Vagina (tissue), 2 donors: ENCODE measurements around the gene GAMT. TPM values are rescaled to one million over a fixed set of nuclear protein-coding genes. Genes with fewer than 3 reads are reported as not detected.

Experiments
- DNase-seq, 2 donors: peaks; one replicate each; pipeline ENCODE4 v3.0.0-alpha.2; 2017; ENCODE audit errors: extremely low spot score in 2 of 2
- H3K27ac ChIP-seq: fragments of 200-600 bp; sonication (generic); one replicate; pipeline ENCODE4 v1.5.1; 2019
- H3K27me3 ChIP-seq: fragments of 200-600 bp; sonication (generic); one replicate; pipeline ENCODE4 v1.5.1; 2019
- H3K36me3 ChIP-seq, 2 donors: fragments of 200-600 bp; sonication (generic); one replicate each; pipeline ENCODE4 v1.5.1; 2017 to 2019
- H3K4me1 ChIP-seq: fragments of 200-600 bp; sonication (generic); one replicate; pipeline ENCODE4 v1.5.1; 2019
- H3K4me3 ChIP-seq, 2 donors: fragments of 200-600 bp; sonication (generic); 1 replicate in 1 of 2; 2 replicates in 1 of 2; pipeline ENCODE4 v1.5.1; 2016 to 2019
- H3K9me3 ChIP-seq: fragments of 200-600 bp; sonication (generic); one replicate; pipeline ENCODE4 v1.5.1; 2019
- POLR2A ChIP-seq, 2 donors: fragments of 450-650 bp; IDR thresholded peaks; one replicate each; pipeline ENCODE4 v1.6.1; 2017; ENCODE audit warnings: antibody characterized with exemption in 2 of 2, mild to moderate bottlenecking in 2 of 2, moderate library complexity in 2 of 2
- POLR2AphosphoS5 ChIP-seq, 2 donors: sonication (generic); formaldehyde crosslinking; IDR thresholded peaks; one replicate each; pipeline ENCODE4 v1.9.0; 2017; ENCODE audit warnings: antibody characterized with exemption in 2 of 2, mild to moderate bottlenecking in 2 of 2, low read depth in 1 of 2; ENCODE audit not compliant: insufficient read depth in 1 of 2
- intact Hi-C: fragments of 100-400 bp; cut with DNase I; formaldehyde crosslinking; loops from one replicate; pipeline ENCODE4 v1.15.1; 2023
- total RNA-seq: library from RNA; depleted of rRNA; stranded (reverse); fragments of >200 nt; gene quantifications from one replicate; pipeline ENCODE4 v1.2.3, GENCODE V29; 2016
- TF ChIP-seq, protein P1 (sequence below), 3 experiments: fragments of 450-650 bp in 2 of 3; fragments of 200-600 bp in 1 of 3; sonication (generic) in 1 of 3; IDR thresholded peaks; one replicate each; pipeline ENCODE4 v1.5.1; 2017 to 2019; ENCODE audit warnings: antibody characterized with exemption in 3 of 3, mild to moderate bottlenecking in 2 of 3, moderate library complexity in 2 of 3

Gene GAMT
- total RNA-seq, 1 donor from 2014 or later: 29.0 TPM

DNA sequence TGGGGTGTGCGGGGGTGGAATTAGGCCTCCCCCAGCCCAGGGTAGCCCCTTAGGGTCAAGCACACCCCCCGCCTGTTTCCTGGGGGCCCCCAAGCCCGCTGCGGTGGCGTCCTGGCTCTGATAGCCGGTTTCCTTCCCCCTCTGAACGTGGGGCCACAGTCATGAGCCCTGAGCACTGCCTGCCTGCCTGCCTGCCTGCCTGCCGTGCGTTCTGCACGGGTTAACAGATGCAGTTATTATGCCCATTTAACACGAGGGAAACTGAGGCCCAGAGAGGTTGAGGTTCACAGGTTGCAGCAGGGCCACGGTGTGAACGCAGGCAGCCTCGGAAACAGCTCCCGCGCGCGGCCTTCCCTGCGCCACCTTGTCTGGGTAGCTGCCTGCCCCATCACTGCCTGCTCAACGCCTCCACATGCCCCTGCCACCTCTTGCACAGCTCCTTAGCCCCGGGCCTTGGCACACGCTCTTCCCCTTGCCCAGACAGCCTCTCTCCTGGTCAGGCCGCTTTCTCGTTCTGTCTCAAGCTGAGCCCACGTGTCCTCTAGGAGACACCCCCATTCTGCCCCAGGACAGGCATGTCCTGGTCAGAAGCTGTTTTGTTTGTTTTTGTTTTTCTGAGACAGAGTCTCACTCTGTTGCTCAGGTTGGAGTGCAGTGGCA is 1.2 kb upstream of the GAMT start:
- H3K27me3 ChIP-seq: no peaks in the 10 kb centered on the region
- no peak overlapping the region for H3K27ac ChIP-seq
- intact Hi-C loops: no loop called here
- H3K9me3 ChIP-seq: no peaks in the 10 kb centered on the region
- no peak for TF ChIP-seq POLR2A (IDR thresholded peaks at IDR 0.05)
- TF ChIP-seq, protein P1, sequence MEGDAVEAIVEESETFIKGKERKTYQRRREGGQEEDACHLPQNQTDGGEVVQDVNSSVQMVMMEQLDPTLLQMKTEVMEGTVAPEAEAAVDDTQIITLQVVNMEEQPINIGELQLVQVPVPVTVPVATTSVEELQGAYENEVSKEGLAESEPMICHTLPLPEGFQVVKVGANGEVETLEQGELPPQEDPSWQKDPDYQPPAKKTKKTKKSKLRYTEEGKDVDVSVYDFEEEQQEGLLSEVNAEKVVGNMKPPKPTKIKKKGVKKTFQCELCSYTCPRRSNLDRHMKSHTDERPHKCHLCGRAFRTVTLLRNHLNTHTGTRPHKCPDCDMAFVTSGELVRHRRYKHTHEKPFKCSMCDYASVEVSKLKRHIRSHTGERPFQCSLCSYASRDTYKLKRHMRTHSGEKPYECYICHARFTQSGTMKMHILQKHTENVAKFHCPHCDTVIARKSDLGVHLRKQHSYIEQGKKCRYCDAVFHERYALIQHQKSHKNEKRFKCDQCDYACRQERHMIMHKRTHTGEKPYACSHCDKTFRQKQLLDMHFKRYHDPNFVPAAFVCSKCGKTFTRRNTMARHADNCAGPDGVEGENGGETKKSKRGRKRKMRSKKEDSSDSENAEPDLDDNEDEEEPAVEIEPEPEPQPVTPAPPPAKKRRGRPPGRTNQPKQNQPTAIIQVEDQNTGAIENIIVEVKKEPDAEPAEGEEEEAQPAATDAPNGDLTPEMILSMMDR (IDR thresholded peaks at IDR 0.05): no peak
- peak in 1 of 2 donors; percentile 19 for TF ChIP-seq POLR2AphosphoS5 (IDR thresholded peaks at IDR 0.05; ENCODE audit: insufficient read depth in 1 of 2, low read depth in 1 of 2)
- no peaks in the 10 kb centered on the region for H3K36me3 ChIP-seq
- no peak for DNase-seq
- no peak overlapping the region for H3K4me3 ChIP-seq
- peaks cover 46% of the 10 kb centered on the region for H3K4me1 ChIP-seq

DNA sequence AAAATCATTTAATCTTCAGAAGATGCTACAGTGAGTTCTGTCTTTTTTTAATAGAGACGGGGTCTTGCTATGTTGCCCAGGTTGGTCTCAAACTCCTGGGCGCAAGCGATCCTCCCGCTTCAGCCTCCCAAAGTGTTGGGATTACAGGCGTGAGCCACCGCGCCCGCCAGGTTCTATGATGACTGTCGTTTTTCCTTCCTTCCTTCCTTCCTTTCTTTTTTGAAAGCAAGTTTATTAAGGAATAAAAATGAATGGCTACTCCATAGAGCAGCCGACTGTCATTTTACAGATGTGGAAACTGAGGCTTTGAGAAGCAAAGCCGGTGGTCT is 511 bp upstream of the GAMT start:
- intact Hi-C loops: no loop called here
- peaks cover 48% of the 10 kb centered on the region for H3K4me1 ChIP-seq
- no peaks in the 10 kb centered on the region for H3K36me3 ChIP-seq
- H3K9me3 ChIP-seq: no peaks in the 10 kb centered on the region
- peak overlapping the region; percentile 54 to 65 for H3K4me3 ChIP-seq
- H3K27ac ChIP-seq: peak overlapping the region; percentile 33
- no peaks in the 10 kb centered on the region for H3K27me3 ChIP-seq
- TF ChIP-seq, protein P1 (IDR thresholded peaks at IDR 0.05): no peak
- TF ChIP-seq POLR2A (IDR thresholded peaks at IDR 0.05) (no peak), POLR2AphosphoS5 (IDR thresholded peaks at IDR 0.05; ENCODE audit: insufficient read depth in 1 of 2, low read depth in 1 of 2) (no peak)
- DNase-seq: no peak

DNA sequence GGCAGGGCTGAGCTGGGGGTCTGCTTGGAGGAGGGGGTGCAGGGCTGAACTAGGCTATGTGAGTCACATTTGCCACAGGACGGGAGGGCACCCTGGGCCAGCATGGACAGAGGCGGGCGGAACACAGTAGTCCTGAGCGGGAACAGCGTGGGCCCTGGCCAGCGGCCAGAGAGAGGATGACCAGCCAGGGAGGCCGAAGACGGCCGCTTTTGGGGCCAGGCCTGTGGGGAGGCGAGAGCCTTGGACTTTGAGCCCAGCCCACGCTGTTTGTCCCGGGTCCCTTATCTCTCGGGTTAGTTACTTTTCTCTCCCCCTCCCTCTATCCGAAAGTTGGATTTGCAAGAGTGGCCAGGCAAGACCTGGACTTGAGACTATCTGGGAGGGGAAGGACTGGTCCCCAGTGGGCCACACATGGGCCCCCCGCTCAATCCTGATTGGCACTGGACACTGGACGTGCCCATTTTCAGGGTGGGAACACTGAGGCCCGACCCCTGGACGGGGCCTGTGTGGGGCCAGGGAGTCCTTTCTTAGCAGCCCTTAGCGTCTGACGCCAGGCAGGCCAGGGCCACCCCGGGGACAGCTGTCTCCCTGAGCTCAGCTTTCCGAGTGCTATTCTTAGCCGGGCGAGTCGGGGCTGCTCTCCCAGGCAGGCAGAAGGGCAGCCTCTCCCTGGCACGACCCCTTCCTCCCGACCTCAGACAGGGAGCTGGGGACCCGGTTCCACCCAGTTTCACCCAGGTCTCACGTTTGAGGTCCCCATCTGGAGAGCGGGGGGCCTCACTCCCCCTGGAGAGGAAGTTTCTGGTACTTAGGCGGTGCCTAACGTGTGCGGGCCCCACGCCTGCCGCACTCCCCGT is 833 bp downstream of the GAMT start:
- TF ChIP-seq POLR2A (IDR thresholded peaks at IDR 0.05): no peak
- TF ChIP-seq POLR2AphosphoS5 (IDR thresholded peaks at IDR 0.05; ENCODE audit: insufficient read depth in 1 of 2, low read depth in 1 of 2): no peak
- TF ChIP-seq, protein P1 (IDR thresholded peaks at IDR 0.05): no peak
- Histone ChIP-seq H3K4me1 (peaks cover 52% of the 10 kb centered on the region), H3K27ac (peak overlapping the region; percentile 33), H3K36me3 (no peaks in the 10 kb centered on the region), H3K27me3 (no peaks in the 10 kb centered on the region), H3K4me3 (peak overlapping the region; percentile 54 to 65), H3K9me3 (no peaks in the 10 kb centered on the region)
- DNase-seq: no peak
- intact Hi-C loops: no loop called here

DNA sequence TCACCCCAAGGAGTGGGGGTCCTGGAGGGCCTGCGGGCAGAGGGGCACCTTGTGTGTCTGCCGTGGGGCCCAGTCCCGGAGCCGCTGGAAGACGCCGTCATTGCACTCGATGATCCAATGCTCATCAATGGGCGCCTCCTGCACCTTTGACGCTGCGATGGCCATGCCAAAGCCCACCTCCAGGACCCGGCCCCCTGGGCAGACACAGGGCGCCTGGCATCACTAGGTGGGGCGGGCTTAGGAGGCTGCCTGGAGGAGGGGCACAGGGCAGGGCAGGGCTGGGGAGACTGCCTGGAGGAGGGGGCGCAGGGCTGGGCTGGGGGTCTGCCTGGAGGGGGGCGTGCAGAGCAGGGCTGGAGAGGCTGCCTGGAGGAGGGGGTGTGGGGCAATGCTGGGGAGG is 1.6 kb downstream of the GAMT start:
- H3K27ac ChIP-seq: no peak overlapping the region
- no peaks in the 10 kb centered on the region for H3K36me3 ChIP-seq
- no peak overlapping the region for H3K4me3 ChIP-seq
- intact Hi-C loops: no loop called here
- H3K27me3 ChIP-seq: no peaks in the 10 kb centered on the region
- H3K9me3 ChIP-seq: no peaks in the 10 kb centered on the region
- DNase-seq: no peak
- no peak for TF ChIP-seq POLR2A (IDR thresholded peaks at IDR 0.05)
- TF ChIP-seq, protein P1 (IDR thresholded peaks at IDR 0.05): no peak
- no peak for TF ChIP-seq POLR2AphosphoS5 (IDR thresholded peaks at IDR 0.05; ENCODE audit: insufficient read depth in 1 of 2, low read depth in 1 of 2)
- peaks cover 60% of the 10 kb centered on the region for H3K4me1 ChIP-seq

DNA sequence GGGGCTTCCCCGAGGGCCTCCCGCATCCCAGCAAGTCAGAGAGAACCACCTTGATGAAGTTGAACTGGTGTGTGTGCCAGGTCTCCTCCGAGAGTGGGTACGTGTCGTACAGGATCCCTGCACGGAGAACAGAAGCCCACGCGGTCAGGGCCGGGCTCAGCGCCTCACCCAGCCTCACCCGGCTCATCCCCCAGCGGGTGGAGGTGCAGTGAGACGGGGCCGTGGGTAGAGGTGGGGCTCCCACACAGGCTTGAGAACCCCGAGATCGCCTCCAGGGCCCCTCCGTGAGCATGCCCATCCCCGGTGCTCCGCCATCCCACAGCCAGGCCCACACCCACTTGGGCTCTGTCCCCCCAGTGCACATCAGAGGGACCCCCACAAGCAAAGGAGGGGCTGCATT is 2.3 kb downstream of the GAMT start:
- no peak overlapping the region for H3K27ac ChIP-seq
- no peaks in the 10 kb centered on the region for H3K36me3 ChIP-seq
- H3K4me3 ChIP-seq: no peak overlapping the region
- TF ChIP-seq POLR2A (IDR thresholded peaks at IDR 0.05) (no peak), POLR2AphosphoS5 (IDR thresholded peaks at IDR 0.05; ENCODE audit: insufficient read depth in 1 of 2, low read depth in 1 of 2) (no peak)
- TF ChIP-seq, protein P1 (IDR thresholded peaks at IDR 0.05): no peak
- intact Hi-C loops: no loop called here
- H3K9me3 ChIP-seq: no peaks in the 10 kb centered on the region
- peaks cover 67% of the 10 kb centered on the region for H3K4me1 ChIP-seq
- DNase-seq: no peak
- H3K27me3 ChIP-seq: no peaks in the 10 kb centered on the region
